ENCODE measurements around the gene BCAP31.

DNA sequence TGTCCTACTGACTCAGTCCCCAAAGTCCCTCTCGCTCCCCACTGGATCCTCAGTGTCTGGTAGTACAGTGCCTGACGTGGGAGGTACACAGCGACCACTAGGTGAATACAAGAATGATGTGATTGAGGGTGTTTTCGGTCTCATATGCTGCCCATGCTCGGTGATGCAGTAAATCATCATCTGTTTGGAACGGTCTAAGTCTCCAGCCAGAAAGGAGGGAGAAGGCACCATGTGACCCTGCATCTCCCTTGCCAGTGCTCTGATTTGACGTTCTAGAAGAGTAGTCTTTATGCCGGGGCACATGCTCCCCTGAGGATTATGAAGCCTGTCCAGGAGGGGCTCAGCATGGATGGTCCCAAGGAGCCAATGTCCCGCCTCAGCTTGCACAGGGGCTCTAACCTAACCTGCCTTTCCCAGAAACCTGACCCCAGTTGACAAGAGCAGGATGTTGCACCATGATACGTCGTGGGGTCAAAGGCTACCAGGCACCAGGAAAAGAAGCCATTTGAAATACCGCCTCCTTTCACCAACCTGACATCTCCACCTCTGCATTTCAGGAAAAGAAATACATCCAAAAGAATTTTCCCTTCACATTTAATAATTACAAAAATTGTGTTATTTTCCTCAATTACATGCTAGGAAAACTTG lies 26.1 kb upstream of the BCAP31 start:
- no peak for TF ChIP-seq CTCF (IDR thresholded peaks at IDR 0.05)
- no peak for TF ChIP-seq POLR2A (IDR thresholded peaks at IDR 0.05)
